GM12892 (cell line): ENCODE measurements around the gene SCFD2.

Experiments used
- POLR2A ChIP-seq: IDR thresholded peaks from 2 replicates; pipeline ENCODE4 v1.6.1; 2011; ENCODE audit warnings: low read depth, low read length, control low read depth
- POLR2AphosphoS5 ChIP-seq: IDR thresholded peaks from 2 replicates; pipeline ENCODE4 v1.6.1; 2011; ENCODE audit warnings: low read depth, low read length, control low read depth
- TAF1 ChIP-seq: IDR thresholded peaks from 2 replicates; pipeline ENCODE4 v1.6.1; 2011; ENCODE audit warnings: low read depth, mild to moderate bottlenecking, control low read depth, low read length, borderline replicate concordance

DNA sequence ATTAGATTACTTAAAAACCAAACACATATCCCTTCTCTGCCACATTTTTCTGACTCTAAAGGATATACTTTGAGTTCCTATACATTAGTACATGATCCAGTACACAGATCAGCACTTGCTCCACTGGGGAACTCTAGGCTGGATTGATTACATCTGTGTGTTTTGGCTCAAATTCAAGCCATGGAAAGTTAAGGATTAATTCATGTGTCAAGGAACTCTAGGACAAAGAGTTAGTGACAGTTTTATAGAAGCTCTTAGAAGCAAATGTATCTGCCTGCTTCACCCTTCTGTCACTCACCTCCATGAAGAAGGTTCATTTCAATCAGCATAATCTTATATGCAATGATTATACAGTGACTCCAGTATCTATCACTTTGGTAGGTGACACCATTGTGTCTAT lies 43.2 kb downstream of the SCFD2 start:
- TF ChIP-seq POLR2AphosphoS5 (no peak), TAF1 (no peak), POLR2A (no peak)
